ENCODE measurements around the gene KLF13. TPM values are rescaled to one million over a fixed set of nuclear protein-coding genes. Genes with fewer than 3 reads are reported as not detected.
A peak's percentile ranks its signal among the peaks of the same experiment; 100 is the strongest.

KLF13 gene
- total and polyA plus RNA-seq, 2 donors (not counting 1 experiment from before 2014, with no cell fraction given) = 65.5 to 140 TPM

DNA sequence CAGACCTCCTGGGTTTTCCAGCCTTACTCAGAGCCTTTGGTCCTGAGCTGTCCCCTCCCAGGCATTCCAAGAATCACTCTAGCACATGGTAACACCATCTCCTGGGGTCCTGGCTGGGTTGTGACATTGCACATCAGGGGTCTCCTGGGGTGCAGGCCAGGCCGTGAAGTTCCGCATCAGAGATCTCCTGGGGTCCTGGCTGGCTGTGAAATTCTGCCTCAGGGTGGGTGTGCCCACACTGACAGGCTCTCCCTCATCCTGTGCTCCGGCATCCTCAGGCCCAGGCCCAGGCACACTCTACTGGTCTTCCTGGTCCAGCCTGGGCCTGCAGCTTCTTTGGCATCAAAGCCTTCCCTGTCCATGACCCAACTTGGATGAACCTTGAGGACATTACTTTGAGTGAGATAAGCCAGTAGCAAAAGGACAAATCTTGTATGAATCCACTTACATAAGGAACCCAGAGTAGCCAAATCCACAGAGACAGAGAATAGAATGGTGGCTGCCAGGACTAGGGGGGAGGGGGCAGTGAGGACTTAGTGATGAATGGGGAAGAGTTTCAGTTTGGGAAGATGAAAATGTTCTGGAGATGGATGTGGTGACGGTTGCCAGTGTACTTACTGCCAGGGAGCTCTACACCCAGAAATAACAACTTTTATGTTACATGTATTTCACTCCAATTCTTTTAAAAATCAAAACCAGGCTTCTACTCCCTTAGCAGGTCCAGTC lies 49.1 kb upstream of the KLF13 start:
- H3K4me1 ChIP-seq (ENCODE audit: control insufficient read depth in 2 of 2, insufficient read depth in 2 of 2, low read length in 2 of 2) = peaks cover 14 to 18% of the 10 kb centered on the region in 2 donors
- H3K27me3 Mint-ChIP-seq = no peaks in the 10 kb centered on the region
- no peak overlapping the region for H3K27ac ChIP-seq (ENCODE audit: low read length in 2 of 2)
- H4K20me1 ChIP-seq (ENCODE audit: control insufficient read depth, insufficient read depth, low read length, poor library complexity, severe bottlenecking) = no peaks in the 10 kb centered on the region
- H3K27me3 ChIP-seq (replicated peaks in 1 of 4; ENCODE audit: control extremely low read depth in 1 of 4, control insufficient read depth in 3 of 4, insufficient read depth in 4 of 4, low read length in 3 of 4) = no peaks in the 10 kb centered on the region
- H2AFZ ChIP-seq (ENCODE audit: insufficient read depth, low read depth, low read length, poor library complexity, severe bottlenecking) = no peak overlapping the region
- H3K79me2 ChIP-seq (ENCODE audit: control insufficient read depth, insufficient read depth, low read length) = no peaks in the 10 kb centered on the region
- CTCF ChIA-PET = interaction anchor here (1.4 kb wide), 1 partner anchor 62 kb away, joined by 5 read pairs; no protein-coding TSS in a partner anchor
- DNase-seq (no peak), ATAC-seq (ENCODE audit: low read depth) (no peak)
- no peaks in the 10 kb centered on the region for H3K9me3 Mint-ChIP-seq (ENCODE audit: insufficient read depth)
- no peak overlapping the region for H3K4me3 Mint-ChIP-seq
- H3K4me2 ChIP-seq (replicated peaks; ENCODE audit: low read depth, low read length, poor library complexity, severe bottlenecking) = no peak overlapping the region
- H3K9ac ChIP-seq (ENCODE audit: low read length) = no peak overlapping the region
- H3K4me3 ChIP-seq (ENCODE audit: control extremely low read depth in 1 of 5, extremely low read depth in 1 of 5, insufficient read depth in 1 of 5, low read depth in 2 of 5, low read length in 4 of 5) = no peak overlapping the region
- WGBS (ENCODE audit: insufficient coverage) = 96% methylated on average over 3 of the region's 4 CpGs
- peak overlapping the region; percentile 8 for H3K27ac Mint-ChIP-seq
- peaks cover 20% of the 10 kb centered on the region for H3K4me1 Mint-ChIP-seq
- no peaks in the 10 kb centered on the region for H3K36me3 ChIP-seq (replicated peaks in 1 of 2; ENCODE audit: control extremely low read depth in 1 of 2, control insufficient read depth in 1 of 2, extremely low read depth in 1 of 2, insufficient read depth in 2 of 2, low read length in 1 of 2)
- H3K9me3 ChIP-seq (ENCODE audit: control extremely low read depth in 1 of 3, control insufficient read depth in 2 of 3, insufficient read depth in 1 of 3, low read length in 2 of 3) = peaks cover 0 to 4% (median 0%) of the 10 kb centered on the region in 3 donors
- POLR2A ChIA-PET = no interaction called here
- intact Hi-C loops (cut with micrococcal nuclease) = no loop called here
- no peak for TF ChIP-seq EZH2 (IDR thresholded peaks at IDR 0.05; ENCODE audit: borderline replicate concordance, insufficient read depth, low read depth, low read length, poor library complexity, severe bottlenecking)
- TF ChIP-seq, protein P1, sequence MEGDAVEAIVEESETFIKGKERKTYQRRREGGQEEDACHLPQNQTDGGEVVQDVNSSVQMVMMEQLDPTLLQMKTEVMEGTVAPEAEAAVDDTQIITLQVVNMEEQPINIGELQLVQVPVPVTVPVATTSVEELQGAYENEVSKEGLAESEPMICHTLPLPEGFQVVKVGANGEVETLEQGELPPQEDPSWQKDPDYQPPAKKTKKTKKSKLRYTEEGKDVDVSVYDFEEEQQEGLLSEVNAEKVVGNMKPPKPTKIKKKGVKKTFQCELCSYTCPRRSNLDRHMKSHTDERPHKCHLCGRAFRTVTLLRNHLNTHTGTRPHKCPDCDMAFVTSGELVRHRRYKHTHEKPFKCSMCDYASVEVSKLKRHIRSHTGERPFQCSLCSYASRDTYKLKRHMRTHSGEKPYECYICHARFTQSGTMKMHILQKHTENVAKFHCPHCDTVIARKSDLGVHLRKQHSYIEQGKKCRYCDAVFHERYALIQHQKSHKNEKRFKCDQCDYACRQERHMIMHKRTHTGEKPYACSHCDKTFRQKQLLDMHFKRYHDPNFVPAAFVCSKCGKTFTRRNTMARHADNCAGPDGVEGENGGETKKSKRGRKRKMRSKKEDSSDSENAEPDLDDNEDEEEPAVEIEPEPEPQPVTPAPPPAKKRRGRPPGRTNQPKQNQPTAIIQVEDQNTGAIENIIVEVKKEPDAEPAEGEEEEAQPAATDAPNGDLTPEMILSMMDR (IDR thresholded peaks at IDR 0.05) = no peak

DNA sequence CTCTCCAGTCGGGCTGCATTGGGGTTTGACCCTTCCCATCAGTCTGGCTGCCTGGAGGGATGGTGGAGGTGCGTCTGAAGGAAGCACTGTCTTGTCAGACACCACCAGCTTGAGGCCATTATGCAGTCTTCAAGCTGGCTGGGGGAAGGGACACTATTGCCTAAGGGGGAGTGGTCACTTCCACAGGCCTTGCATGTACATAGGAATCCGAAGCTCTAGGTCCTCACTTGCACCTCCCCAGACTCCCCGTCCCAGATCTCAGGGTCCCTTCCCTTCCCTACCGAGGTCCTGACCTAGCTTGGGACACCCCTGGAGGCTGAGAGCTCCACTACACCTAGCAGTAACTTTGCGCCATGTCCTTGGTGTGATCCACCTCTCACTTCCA lies 48.6 kb upstream of the KLF13 start:
- 96% methylated on average over 4 of the region's 6 CpGs for WGBS (ENCODE audit: insufficient coverage)
- Histone ChIP-seq H3K27ac (ENCODE audit: low read length in 2 of 2) (no peak overlapping the region), H3K36me3 (replicated peaks in 1 of 2; ENCODE audit: control extremely low read depth in 1 of 2, control insufficient read depth in 1 of 2, extremely low read depth in 1 of 2, insufficient read depth in 2 of 2, low read length in 1 of 2) (no peaks in the 10 kb centered on the region), H3K4me1 (ENCODE audit: control insufficient read depth in 2 of 2, insufficient read depth in 2 of 2, low read length in 2 of 2) (peaks cover 8 to 13% of the 10 kb centered on the region in 2 donors), H3K27me3 (replicated peaks in 1 of 4; ENCODE audit: control extremely low read depth in 1 of 4, control insufficient read depth in 3 of 4, insufficient read depth in 4 of 4, low read length in 3 of 4) (no peaks in the 10 kb centered on the region), H4K20me1 (ENCODE audit: control insufficient read depth, insufficient read depth, low read length, poor library complexity, severe bottlenecking) (no peaks in the 10 kb centered on the region), H2AFZ (ENCODE audit: insufficient read depth, low read depth, low read length, poor library complexity, severe bottlenecking) (no peak overlapping the region), H3K4me3 (ENCODE audit: control extremely low read depth in 1 of 5, extremely low read depth in 1 of 5, insufficient read depth in 1 of 5, low read depth in 2 of 5, low read length in 4 of 5) (no peak overlapping the region), H3K4me2 (replicated peaks; ENCODE audit: low read depth, low read length, poor library complexity, severe bottlenecking) (no peak overlapping the region), H3K79me2 (ENCODE audit: control insufficient read depth, insufficient read depth, low read length) (no peaks in the 10 kb centered on the region), H3K9ac (ENCODE audit: low read length) (no peak overlapping the region), H3K9me3 (ENCODE audit: control extremely low read depth in 1 of 3, control insufficient read depth in 2 of 3, insufficient read depth in 1 of 3, low read length in 2 of 3) (peaks cover 0 to 4% (median 0%) of the 10 kb centered on the region in 3 donors)
- no peak for DNase-seq
- POLR2A ChIA-PET = no interaction called here
- H3K27ac Mint-ChIP-seq = no peak overlapping the region
- peaks cover 15% of the 10 kb centered on the region for H3K4me1 Mint-ChIP-seq
- no peaks in the 10 kb centered on the region for H3K27me3 Mint-ChIP-seq
- ATAC-seq (ENCODE audit: low read depth) = no peak
- no peaks in the 10 kb centered on the region for H3K9me3 Mint-ChIP-seq (ENCODE audit: insufficient read depth)
- CTCF ChIA-PET = interaction anchor here (1.4 kb wide), 1 partner anchor 63 kb away, joined by 5 read pairs; no protein-coding TSS in a partner anchor
- intact Hi-C loops (cut with micrococcal nuclease) = no loop called here
- no peak overlapping the region for H3K4me3 Mint-ChIP-seq
- TF ChIP-seq, protein P1 (IDR thresholded peaks at IDR 0.05) = no peak
- no peak for TF ChIP-seq EZH2 (IDR thresholded peaks at IDR 0.05; ENCODE audit: borderline replicate concordance, insufficient read depth, low read depth, low read length, poor library complexity, severe bottlenecking)

Measured in B cell (primary cell).